Measurements from ENCODE around the gene HDAC2. TPM values are rescaled to one million over a fixed set of nuclear protein-coding genes. Genes with fewer than 3 reads are reported as not detected.
A peak's percentile ranks its signal among the peaks of the same experiment; 100 is the strongest.

HDAC2 gene
- total RNA-seq, 2 experiments from 2014 or later = 40.5 to 141 TPM

DNA sequence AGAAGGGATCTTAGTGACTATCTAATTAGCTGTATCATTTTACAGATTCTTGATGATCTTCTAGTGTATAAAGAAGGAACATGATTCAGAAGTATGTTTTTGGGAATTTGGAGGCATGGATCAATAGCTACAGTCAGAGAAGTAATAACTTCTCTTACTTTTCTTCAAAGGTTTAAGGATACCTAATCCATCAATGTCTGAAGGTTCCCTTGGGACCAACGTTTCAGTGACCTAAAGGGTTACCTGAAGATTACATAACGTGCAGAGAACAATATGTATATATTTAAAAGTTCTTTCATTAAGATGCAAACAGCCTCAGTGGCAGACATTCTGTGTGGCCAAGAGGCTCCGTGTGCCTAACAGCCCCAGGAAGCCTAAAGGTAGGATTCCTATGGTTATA, 3.2 kb downstream of the HDAC2 start:
- no peaks in the 10 kb centered on the region for H3K9me2 ChIP-seq (ENCODE audit: insufficient read depth, low read length)
- ChIA-PET POLR2A (no interaction called here), CTCF (ENCODE audit: unreplicated experiment) (no interaction called here)
- no peak for DNase-seq (ENCODE audit: low spot score)
- TF ChIP-seq EZH2phosphoT487 (IDR thresholded peaks at IDR 0.05; ENCODE audit: borderline replicate concordance, low read depth, low read length) = no peak
- TF ChIP-seq, protein P1, sequence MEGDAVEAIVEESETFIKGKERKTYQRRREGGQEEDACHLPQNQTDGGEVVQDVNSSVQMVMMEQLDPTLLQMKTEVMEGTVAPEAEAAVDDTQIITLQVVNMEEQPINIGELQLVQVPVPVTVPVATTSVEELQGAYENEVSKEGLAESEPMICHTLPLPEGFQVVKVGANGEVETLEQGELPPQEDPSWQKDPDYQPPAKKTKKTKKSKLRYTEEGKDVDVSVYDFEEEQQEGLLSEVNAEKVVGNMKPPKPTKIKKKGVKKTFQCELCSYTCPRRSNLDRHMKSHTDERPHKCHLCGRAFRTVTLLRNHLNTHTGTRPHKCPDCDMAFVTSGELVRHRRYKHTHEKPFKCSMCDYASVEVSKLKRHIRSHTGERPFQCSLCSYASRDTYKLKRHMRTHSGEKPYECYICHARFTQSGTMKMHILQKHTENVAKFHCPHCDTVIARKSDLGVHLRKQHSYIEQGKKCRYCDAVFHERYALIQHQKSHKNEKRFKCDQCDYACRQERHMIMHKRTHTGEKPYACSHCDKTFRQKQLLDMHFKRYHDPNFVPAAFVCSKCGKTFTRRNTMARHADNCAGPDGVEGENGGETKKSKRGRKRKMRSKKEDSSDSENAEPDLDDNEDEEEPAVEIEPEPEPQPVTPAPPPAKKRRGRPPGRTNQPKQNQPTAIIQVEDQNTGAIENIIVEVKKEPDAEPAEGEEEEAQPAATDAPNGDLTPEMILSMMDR (conservative IDR thresholded peaks at IDR 0.05; ENCODE audit: low read length) = no peak
- 0 out of 2 replicates have a peak, but pooled peaks cover 12% of the 10 kb centered on the region for H3K9me3 ChIP-seq (ENCODE audit: low read length)
- H3K4me2 ChIP-seq (ENCODE audit: low read length) = peak overlapping the region; percentile 94
- H4K20me1 ChIP-seq (ENCODE audit: insufficient read depth, low read length) = peaks cover 40% of the 10 kb centered on the region
- peaks cover 78% of the 10 kb centered on the region for H3K79me2 ChIP-seq (ENCODE audit: insufficient read depth, low read depth, low read length)
- intact Hi-C loops (cut with micrococcal nuclease; ENCODE audit: unreplicated experiment) = no loop called here
- no peaks in the 10 kb centered on the region; the same call in 1 of the 2 replicates for H3K36me3 ChIP-seq (ENCODE audit: insufficient read depth, low read length)
- no peak overlapping the region for H3K4me3 ChIP-seq (ENCODE audit: low read depth, low read length, poor library complexity, severe bottlenecking)
- H2AFZ ChIP-seq (ENCODE audit: low read length) = no peak overlapping the region
- H3K4me1 ChIP-seq (ENCODE audit: insufficient read depth, low read length, poor library complexity, severe bottlenecking) = peaks cover 28% of the 10 kb centered on the region
- no TSS peak for BruUV-seq (replicated peaks)
- H3K27ac ChIP-seq (ENCODE audit: low read depth, low read length, poor library complexity, severe bottlenecking) = no peak overlapping the region

- TF ChIP-seq EZH2phosphoT487 (IDR thresholded peaks at IDR 0.05; ENCODE audit: borderline replicate concordance, low read depth, low read length) = no peak
- TF ChIP-seq, protein P1 (conservative IDR thresholded peaks at IDR 0.05; ENCODE audit: low read length) = no peak
- intact Hi-C loops (cut with micrococcal nuclease; ENCODE audit: unreplicated experiment) = no loop called here
- POLR2A ChIA-PET = interaction anchor here (1.3 to 5.6 kb wide), 3 partner anchors 13 to 23 kb away, joined by 3 to 25 read pairs (median 24); no protein-coding TSS in a partner anchor
- DNase-seq (ENCODE audit: low spot score) = no peak
- Histone ChIP-seq H3K9me2 (ENCODE audit: insufficient read depth, low read length) (no peaks in the 10 kb centered on the region), H3K79me2 (ENCODE audit: insufficient read depth, low read depth, low read length) (peaks cover 77% of the 10 kb centered on the region), H2AFZ (ENCODE audit: low read length) (no peak overlapping the region), H3K4me2 (ENCODE audit: low read length) (no peak overlapping the region), H3K4me1 (ENCODE audit: insufficient read depth, low read length, poor library complexity, severe bottlenecking) (no peaks in the 10 kb centered on the region), H3K27ac (ENCODE audit: low read depth, low read length, poor library complexity, severe bottlenecking) (no peak overlapping the region), H3K36me3 (ENCODE audit: insufficient read depth, low read length) (peaks cover 37% of the 10 kb centered on the region), H3K9me3 (ENCODE audit: low read length) (0 out of 2 replicates have a peak, but pooled peaks cover 12% of the 10 kb centered on the region), H4K20me1 (ENCODE audit: insufficient read depth, low read length) (peaks cover 28% of the 10 kb centered on the region), H3K4me3 (ENCODE audit: low read depth, low read length, poor library complexity, severe bottlenecking) (no peak overlapping the region)
- CTCF ChIA-PET (ENCODE audit: unreplicated experiment) = no interaction called here
- no TSS peak for BruUV-seq (replicated peaks)
These were observed 10.2 kb downstream of the HDAC2 start for GRCh38 chr6:113960795-113961194.

DNA sequence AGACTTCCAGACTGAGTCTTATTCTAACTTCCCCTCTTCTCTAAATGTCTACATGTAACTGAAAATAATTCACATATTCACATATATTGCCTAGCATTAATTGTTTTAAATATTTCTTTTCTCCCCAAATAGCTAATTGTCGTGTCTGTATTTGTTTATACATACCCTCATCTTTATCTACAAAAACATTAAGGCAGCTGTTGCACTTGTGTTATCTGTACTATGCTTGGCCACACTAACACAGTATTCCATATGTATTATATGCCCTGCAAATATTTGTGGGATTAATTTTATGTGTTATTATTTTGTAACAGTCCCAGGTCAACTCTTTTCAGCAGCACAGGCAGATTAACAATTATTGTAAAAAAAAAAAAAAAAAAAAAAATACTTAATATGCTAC, 11.7 kb downstream of the HDAC2 start:
- Histone ChIP-seq H4K20me1 (ENCODE audit: insufficient read depth, low read length) (peaks cover 26% of the 10 kb centered on the region), H3K79me2 (ENCODE audit: insufficient read depth, low read depth, low read length) (peaks cover 62% of the 10 kb centered on the region), H3K4me3 (ENCODE audit: low read depth, low read length, poor library complexity, severe bottlenecking) (no peak overlapping the region), H3K9me3 (ENCODE audit: low read length) (0 out of 2 replicates have a peak, but pooled peaks cover 10% of the 10 kb centered on the region), H2AFZ (ENCODE audit: low read length) (no peak overlapping the region), H3K4me2 (ENCODE audit: low read length) (no peak overlapping the region), H3K4me1 (ENCODE audit: insufficient read depth, low read length, poor library complexity, severe bottlenecking) (no peaks in the 10 kb centered on the region), H3K9me2 (ENCODE audit: insufficient read depth, low read length) (no peaks in the 10 kb centered on the region), H3K36me3 (ENCODE audit: insufficient read depth, low read length) (peaks cover 52% of the 10 kb centered on the region), H3K27ac (ENCODE audit: low read depth, low read length, poor library complexity, severe bottlenecking) (no peak overlapping the region)
- ChIA-PET CTCF (ENCODE audit: unreplicated experiment) (no interaction called here), POLR2A (interaction anchor here (0.7 to 5.6 kb wide), 7 partner anchors 9 to 80 kb away, joined by 3 to 25 read pairs (median 4); no protein-coding TSS in a partner anchor)
- intact Hi-C loops (cut with micrococcal nuclease; ENCODE audit: unreplicated experiment) = no loop called here
- no peak for DNase-seq (ENCODE audit: low spot score)
- BruUV-seq (replicated peaks) = no TSS peak
- TF ChIP-seq, protein P1 (conservative IDR thresholded peaks at IDR 0.05; ENCODE audit: low read length) = no peak
- no peak for TF ChIP-seq EZH2phosphoT487 (IDR thresholded peaks at IDR 0.05; ENCODE audit: borderline replicate concordance, low read depth, low read length)

Data from OCI-LY7 (cell line).